HG03066 (cell line): Measurements from ENCODE around the gene NFIA.

Source experiments
- ATAC-seq: cut with Tn5 transposase; IDR thresholded peaks from one replicate; pipeline ENCODE4 v1.9.1; 2021; ENCODE audit warnings: low read depth; ENCODE audit not compliant: unreplicated experiment

NFIA gene

DNA sequence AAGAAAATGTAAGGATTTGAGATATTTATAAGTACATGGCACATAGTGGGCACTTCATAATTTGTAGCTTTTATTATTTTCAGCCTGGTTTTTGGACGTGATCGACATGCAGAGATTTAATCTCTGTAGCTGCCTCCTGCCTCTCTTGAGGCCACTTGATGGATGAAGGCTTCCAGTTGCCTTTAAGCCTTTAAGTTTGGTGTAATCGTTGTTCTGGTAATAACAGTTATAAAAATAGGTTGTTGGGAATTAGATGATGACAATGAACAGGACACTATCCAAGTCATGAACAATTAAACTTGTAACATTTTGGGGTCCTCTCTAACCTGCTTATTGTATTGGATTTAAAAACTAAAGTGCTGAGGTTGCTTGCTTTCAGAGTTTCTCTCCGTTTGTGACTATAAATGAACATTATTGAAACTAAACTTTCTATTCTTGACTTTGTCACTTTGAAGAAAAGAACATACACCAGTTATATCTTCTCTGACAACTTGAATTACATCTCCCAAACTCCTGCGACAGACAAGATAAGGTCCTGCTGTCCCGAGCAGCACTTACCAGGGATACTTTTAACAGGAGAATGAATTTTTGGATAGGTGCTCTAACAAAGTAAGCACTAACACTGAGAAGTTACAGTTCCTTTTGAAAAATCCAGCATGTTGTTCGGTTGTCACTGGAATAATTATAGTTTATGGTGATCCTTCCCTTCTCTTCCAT, 295.0 kb downstream of the NFIA start:
- no peak for ATAC-seq

DNA sequence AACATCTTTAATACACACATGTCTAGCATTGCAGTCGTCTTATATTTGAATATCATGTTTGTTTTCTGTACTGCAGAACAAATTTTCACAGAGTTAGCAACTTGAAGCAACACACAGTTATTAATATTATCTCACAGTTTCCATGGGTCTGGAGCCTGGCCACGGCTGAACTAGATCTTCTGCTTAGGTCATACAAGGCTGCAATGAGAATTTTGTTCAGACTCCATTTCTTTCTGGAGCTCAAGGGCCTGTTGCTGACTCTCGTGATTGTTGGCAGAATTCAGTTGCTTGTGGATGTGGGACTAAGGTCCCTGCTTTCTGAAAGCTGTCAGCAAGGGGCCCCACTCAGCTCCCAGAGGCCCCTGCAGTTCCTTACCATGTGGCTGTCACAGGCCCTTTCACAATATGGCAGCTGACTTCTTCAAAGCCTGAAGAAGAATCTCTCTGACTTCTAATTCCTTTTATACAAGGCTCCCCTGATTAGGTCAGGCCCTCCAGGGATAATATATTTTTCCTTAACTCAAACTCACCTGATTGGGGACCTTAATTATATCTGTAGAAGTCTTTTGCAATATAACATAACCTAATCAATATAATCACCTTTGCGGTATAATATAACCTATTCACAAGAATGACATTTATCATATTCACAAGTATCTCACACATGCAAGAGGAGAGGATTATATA, 296.3 kb downstream of the NFIA start:
- no peak for ATAC-seq

DNA sequence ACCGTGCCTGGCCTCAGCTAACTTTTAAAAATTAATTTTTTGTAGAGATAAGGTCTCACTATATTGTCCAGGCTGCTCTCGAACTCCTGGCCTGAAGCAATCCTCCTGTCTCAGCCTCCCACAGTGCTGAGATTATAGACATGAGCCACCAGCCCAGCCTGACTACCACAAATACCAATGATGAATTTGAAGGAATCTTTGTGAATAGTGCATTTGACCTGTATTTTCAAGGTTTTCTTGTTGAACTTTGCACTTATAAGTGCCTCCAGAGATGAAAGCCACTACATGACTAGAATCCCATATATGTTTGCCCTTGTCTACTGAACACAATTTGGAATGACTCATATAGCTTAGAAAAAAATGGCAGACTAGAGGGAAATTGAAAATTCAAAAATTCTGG, 297.3 kb downstream of the NFIA start:
- ATAC-seq, result no peak

DNA sequence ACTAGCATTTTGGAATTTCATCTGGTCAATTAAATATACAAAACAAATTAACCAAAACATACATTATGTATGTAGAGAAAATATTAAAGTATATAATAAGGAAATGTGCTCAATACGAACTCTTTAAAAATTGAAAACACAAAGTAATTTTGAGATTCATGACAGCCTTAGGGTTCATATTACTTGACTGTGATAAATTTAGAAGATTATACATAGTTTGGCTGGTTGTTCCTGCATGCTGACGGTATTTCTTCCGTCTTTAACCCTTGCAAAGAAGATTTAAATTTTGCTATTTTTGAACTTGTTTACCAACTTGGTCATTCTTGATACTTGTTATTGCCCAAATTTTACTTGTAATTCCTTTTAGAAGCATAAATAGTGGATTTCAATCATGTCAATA, 298.2 kb downstream of the NFIA start:
- ATAC-seq, result no peak

DNA sequence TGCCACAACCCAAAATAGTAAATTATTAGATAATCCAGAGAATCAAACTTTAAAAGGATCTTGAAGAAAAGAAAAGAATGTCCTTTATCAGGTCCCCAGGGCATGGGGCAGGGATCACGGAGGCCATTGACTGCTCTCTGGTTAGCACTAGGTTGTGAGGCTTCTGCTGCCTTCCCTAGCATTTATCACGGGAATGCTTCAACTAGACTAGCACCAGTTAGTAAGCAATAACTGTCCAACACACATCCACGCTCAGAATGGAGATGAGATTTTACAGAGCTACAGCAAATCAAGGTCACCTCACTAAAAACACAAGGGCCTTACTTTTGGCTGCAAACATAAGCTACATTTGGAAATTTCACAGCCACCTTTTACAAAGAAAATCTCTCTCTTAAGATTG, 304.0 kb downstream of the NFIA start:
- ATAC-seq, result no peak

DNA sequence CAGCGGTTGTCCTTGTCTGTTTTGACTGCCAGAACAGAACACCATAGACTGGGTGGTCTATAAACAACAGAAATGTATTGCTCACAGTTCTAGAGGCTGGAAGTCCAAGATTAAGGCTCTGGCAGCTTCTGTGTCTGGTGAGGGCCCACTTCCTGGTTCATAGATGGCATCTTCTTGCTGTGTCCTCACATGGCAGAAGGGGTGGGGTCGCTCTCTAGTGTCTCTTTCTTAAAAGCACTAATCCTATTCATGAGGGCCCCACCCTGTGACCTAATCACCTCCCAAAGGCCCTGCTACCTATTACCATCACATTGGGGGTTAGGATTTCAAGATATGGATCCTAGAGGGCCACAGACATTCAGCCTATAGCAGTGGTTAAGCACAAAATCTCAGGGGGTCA, 304.4 kb downstream of the NFIA start:
- ATAC-seq, result no peak

DNA sequence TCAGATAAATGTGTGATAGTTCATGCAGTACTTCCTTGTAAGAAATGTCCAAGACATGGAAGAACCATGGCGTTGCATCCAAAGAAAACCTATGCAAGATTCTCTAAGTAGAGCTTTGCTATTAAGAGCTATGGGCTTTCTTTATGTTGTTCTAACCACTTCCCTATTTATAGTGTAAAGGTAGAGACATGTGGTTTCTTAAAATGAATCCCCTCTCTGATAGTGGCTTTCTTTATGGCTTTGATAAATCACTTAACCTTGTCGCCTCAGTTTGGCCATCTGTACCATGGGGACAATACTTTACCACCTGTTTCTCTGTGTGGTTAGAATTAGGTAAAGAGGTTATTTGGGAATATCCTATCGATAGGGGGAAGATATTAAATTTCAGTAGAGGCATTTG, 305.5 kb downstream of the NFIA start:
- no peak for ATAC-seq

DNA sequence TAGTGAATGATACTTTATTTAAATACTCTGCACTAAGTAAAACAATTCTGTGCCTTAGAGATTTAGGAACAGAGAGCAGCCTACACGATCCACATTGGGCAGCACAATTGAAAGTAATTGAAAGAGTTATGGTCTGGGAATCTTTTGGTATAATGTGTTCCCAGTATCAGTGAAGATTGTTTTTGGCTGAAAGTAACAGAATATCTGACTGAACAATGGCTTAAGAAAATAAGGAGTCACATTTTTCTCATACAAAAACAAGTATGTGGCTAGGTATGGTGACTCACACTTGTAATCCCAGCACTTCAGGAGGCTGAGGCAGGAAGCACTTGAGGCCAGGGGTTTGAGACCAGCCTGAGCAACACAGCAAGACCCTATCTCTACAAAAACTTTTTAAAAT, 306.2 kb downstream of the NFIA start:
- no peak for ATAC-seq

DNA sequence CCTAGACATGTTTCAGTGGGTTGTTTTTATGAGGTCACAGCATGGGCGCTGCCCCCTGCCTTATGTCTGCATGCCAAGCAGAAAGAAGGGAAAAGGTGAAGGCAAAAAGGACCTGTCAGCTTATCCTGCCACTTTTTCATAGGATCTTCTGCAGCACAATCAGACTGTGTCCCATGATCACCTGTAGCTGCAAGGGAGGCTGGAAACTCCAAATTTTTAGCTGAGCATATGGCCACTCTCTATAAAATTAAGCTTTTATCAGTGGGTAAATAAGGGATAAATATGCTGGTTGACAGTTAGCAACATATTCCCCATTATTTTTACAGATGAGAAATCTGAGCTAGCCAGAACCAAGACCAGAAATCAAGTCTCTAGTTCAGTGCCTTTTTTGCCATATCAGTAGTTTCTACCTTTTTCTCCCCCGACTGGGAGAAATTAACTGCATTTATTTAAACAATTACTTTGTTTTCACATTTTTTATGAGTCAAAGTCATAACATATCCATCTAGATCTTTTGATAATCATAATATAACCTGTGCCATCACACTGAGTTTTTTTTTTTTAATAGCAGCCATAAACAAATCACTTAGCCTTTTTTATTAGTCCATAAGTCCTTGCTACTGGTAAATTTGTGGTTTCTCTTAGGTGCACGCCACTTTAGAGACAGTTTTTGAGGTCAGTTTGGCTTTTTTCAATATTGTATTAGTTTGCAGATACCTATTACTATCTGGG, 307.0 kb downstream of the NFIA start:
- no peak for ATAC-seq

DNA sequence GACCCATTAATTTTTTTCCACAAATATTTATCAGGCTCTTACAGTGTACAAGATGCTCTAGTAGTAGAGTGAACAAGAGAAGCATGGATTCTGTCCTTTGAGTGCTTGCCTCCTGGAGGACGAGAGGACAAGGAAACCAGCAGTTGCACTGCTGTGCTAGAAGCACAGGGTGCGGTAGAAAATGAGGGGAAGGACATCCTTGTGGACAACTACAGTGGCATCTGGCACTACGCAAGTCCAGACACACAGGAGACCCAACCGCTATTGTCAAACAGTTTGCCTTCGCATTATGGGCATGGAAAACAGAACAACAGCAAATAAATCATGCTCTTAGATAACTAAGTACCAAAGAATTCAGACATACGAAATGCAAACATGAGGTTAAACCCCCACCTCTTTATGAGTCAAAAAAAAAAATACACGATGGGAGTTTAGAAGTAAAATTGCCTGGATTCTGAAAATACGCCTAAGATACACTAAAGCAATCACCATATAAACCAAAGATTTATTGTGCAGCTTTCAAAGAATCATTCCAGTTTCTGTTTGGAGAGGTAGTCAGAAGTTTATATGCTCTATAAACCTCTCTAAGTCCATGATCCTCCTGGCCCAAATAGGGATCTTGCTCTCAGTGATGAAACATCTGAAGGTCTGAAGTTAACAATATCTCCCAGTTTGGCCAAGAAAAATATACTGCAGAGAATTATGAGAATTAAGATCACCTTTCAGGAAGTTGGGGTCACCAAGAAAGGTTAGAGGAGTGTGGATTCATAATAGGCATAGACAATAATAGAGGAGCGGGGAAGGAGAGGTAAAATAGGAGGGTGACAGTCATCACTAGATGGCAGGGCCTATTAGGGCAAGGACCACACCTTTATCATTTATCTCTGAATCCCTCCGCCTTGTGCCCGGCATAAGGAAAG, 307.8 kb downstream of the NFIA start:
- ATAC-seq, result no peak

DNA sequence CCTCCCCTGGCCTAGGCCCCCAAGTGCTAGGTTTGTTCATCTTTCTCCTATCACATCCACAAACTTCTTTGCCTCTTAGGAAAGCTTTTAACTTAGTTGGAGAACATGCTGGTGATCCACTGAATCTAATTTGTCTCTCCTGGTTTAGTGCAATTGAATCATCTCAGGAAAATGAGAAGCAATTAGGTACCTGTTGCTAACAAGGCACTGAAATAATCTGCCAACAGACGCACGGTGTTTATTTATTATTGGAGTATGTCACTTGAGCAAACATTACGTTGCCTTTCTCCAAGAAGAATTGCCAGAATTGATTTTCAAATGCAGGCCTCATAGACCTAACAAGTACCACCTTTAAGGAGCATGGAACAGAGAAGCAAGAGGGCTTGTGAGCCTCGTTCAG, 309.4 kb downstream of the NFIA start:
- no peak for ATAC-seq

DNA sequence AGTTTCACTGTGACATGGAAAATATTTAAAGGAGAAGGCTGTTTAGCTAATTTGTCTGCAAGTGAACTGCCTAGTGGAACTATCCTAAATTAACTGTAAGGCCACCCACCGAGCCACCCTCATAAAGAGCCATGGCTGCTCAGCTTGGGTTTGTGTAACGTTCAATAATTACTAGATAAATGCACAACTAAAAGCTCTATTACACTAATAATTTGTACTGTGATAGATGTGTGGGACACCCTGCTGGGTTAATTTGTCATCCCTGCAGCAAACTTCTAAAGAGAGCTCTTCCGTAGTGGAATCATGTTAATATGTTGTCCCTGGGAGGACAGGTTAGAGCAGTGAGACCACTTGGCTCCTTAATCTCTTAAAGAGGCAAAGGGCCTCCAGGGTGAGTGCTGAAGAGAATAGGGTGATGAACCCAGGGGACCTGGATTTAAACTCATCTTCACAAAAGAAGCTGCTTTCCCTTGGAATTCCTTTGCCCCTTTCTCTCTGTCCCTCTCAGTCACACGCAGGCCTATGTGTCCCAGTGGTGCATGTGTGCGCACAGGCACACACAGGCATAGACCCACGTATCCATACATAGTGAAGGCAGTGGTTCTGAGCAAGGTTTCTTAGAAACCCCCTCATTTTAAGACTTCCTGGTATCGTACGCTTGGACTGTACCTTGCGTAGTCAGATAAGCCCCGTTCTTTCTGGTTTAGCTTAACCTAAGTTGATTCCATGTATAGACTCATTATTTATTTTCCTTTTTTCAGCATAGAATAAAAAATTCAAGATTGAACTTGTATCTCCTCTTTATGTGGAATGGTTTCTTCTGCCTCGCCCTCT, 310.3 kb downstream of the NFIA start:
- no peak for ATAC-seq

DNA sequence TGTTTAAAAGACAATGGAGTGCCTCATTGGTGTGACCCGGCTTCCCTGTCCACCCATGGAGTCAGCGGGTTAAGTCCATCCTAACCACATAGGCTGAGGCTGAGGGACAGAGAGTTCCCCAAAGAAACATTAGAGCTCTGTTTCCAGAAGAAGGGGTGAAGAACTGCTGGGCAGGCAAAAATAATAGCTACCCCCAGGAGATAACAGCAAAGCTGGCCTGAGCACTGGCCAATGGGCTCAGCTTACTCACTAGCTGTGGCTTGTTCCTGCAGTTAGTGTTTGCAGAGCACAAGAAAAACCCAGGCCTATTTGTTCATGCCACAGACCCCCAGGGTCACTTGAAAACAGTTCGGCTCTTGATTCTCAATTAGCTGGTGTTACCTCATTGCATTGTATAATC, 311.2 kb downstream of the NFIA start:
- ATAC-seq, result no peak

DNA sequence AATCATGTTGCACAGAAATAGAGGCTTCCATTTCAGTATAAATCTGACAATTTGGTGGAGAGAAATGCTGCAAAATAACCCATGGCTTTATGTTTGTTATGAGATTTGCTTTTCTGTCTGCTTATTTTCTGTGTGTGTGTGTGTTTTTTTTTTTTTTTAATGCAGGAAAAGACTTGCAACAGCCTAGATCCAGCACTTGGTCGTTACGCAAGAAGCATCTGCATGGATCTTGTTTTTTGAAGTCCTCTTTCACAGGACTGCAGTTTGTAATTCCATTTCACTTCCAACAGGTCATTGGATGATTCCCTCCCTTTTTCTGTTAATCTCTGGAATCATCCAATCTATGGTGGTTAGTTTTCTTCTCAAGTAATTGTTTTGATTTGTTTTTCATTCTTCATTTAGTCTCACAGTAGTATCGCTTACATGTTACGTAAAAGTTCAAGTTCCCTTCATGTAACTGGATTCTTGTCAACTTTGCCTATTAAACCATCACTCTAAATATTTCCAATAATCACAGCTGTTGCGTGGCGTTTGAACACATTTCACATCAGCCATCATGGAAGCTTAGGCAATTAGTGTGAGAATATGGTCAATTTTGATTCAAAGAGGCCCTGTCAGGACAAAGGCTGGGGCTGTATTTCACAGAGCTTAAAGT, 312.9 kb downstream of the NFIA start:
- no peak for ATAC-seq

DNA sequence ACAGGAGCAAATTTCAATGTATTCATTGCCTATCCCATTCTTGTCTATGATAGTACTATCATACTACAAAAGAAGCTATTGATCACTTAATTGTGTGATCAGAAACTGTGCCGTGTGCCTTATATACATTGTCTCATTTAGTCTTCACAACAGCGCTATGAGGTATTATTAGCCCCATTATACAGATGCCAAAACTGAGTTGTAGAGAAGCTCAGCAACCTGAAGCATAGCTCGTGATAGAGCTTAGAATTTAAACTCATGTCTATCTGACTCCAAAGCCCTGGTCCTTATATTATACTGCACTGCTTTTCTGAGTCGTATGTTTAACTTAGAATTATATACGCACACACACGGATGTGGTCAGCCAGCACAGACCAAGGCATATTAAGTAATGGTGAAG, 315.1 kb downstream of the NFIA start:
- no peak for ATAC-seq

DNA sequence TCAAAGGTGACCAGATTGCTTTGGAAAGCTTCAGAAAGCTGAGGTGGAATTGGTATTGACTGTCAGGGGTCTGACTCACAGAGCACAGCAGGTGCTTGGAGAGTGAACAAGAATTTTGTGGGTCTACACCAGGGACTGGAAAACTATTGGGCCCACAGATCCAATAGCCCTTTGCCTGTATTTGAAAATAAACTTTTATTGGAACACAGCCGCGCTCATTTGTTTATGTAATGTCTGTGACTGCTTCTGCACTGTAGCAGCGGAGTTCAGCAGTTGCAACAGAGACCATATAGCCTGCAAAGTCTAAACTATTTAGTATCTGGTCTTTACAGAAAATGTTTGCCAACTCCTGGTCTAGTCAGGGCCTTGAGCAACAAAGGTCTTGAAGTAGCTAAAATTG, 315.6 kb downstream of the NFIA start:
- no peak for ATAC-seq

DNA sequence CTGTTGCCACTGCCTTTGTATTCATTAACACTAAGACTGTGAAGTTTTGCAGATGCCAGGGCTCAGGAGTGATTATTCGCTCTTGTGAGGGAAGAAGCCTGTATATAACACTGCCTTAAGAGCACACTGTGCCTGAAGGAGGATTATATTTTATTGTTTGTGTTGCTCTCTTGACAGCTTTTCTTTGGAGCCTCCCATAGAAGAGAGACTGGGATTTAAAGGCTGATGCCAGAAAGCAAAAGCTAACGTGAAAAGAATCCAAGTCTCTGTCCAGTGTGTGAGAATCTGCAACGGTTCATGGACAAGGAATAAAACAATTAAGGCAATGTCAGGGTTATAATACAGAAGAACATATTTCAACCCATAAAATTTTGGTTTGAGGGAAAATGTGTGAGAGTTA, 316.8 kb downstream of the NFIA start:
- no peak for ATAC-seq

DNA sequence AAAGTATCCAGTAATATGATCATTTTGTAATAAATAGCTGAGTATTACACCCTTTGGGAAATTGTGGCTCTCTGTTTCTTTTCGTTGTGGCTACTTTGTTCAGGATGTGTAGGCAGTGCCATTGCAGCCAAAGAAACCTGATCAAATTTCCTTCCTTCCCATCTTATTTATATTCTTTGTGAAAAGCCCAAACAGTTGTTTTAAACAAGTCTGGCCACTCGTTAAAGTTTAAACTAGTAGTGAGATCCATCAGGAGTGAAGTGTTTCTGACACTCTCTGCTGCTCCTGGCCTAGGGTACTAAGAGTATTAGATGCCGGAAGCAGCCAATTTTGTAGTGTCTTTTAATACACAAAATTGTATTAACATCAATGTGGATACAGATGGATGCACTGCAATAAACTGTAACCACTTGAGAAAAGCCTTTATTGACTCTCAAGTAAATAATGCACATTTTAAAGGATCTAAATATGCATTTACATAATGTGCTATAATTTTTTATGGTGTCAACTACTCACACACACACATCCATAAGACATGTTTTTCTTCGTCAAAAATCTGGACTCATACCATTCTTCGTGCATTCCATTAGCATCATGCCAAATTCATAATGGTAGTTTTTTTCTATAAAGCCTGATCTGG, 317.9 kb downstream of the NFIA start:
- ATAC-seq, result no peak

DNA sequence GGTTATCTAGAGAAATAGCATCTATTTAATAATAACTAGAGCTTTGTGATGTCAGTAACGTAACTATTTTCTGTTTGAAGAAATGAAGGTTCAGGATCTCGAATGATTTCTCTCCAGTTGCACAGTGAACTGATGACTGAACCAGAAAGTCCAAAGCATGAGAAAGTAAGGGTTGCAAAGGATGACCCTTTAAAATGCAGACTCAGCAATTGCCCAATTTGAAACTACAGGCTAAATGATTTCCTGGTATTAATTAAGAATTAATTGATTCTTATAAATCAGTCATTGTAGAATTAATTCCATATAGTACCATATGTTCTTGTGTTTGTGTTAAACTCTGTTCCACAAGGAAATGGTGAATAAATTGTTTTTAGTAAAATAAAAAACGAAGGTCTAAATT, 318.6 kb downstream of the NFIA start:
- ATAC-seq, result no peak
